Keratinocyte (primary cell): ENCODE data around the gene ERBB4. TPM values are rescaled to one million over a fixed set of nuclear protein-coding genes. Genes with fewer than 3 reads are reported as not detected.

Experiments
- DNase-seq: peaks from one replicate; pipeline ENCODE4 v3.0.0-alpha.2; 2011; ENCODE audit warnings: low read depth, missing footprints, low spot score
- FAIRE-seq: peaks from 2 replicates; lab custom pipeline; 2011; peaks lifted over from hg19 to GRCh38; lab: Jason Lieb, UNC
- H2AFZ ChIP-seq: 2 replicates; pipeline ENCODE4 v1.6.0; 2012; ENCODE audit warnings: low read length, control low read depth, inconsistent platforms; ENCODE audit not compliant: control insufficient read depth
- H3K27ac ChIP-seq: 2 replicates; pipeline ENCODE4 v1.5.1; 2011; ENCODE audit warnings: low read length; ENCODE audit not compliant: control insufficient read depth, insufficient read depth
- H3K27me3 ChIP-seq: 3 replicates; pipeline ENCODE4 v1.6.0; 2011; ENCODE audit warnings: low read length; ENCODE audit not compliant: control insufficient read depth, insufficient read depth; ENCODE audit errors: extremely low read depth
- H3K36me3 ChIP-seq, 2 experiments: 2 replicates in 1 of 2; 3 replicates in 1 of 2; pipeline ENCODE4 v1.5.1; 2011; ENCODE audit warnings: low read length in 2 of 2, mild to moderate bottlenecking in 1 of 2; ENCODE audit not compliant: control insufficient read depth in 2 of 2, insufficient read depth in 2 of 2; ENCODE audit errors: extremely low read depth in 1 of 2
- H3K4me1 ChIP-seq: 3 replicates; pipeline ENCODE4 v1.5.1; 2011; ENCODE audit warnings: low read length; ENCODE audit not compliant: control insufficient read depth, insufficient read depth; ENCODE audit errors: extremely low read depth
- H3K4me2 ChIP-seq: 3 replicates; pipeline ENCODE4 v1.6.0; 2011; ENCODE audit warnings: low read depth, low read length; ENCODE audit not compliant: control insufficient read depth, insufficient read depth; ENCODE audit errors: extremely low read depth
- H3K4me3 ChIP-seq, 3 experiments: fragments of 200-600 bp in 1 of 3; sonication (generic) in 1 of 3; 2 replicates in 2 of 3; 3 replicates in 1 of 3; pipeline ENCODE4 v1.5.1; 2011 to 2016; ENCODE audit warnings: low read length in 3 of 3, mild to moderate bottlenecking in 3 of 3, control low read depth in 2 of 3, inconsistent platforms in 1 of 3, low read depth in 1 of 3, mixed read lengths in 1 of 3, mixed run types in 1 of 3, moderate library complexity in 1 of 3; ENCODE audit not compliant: control insufficient read depth in 2 of 3, insufficient read depth in 2 of 3; ENCODE audit errors: extremely low read depth in 1 of 3
- H3K79me2 ChIP-seq: 2 replicates; pipeline ENCODE4 v1.6.0; 2012; ENCODE audit warnings: low read length; ENCODE audit not compliant: control insufficient read depth, insufficient read depth
- H3K9ac ChIP-seq: 3 replicates; pipeline ENCODE4 v1.6.0; 2011; ENCODE audit warnings: low read length; ENCODE audit not compliant: control insufficient read depth, insufficient read depth; ENCODE audit errors: extremely low read depth
- H3K9me1 ChIP-seq: 3 replicates; pipeline ENCODE4 v1.6.0; 2011; ENCODE audit warnings: low read length; ENCODE audit not compliant: control insufficient read depth, insufficient read depth; ENCODE audit errors: extremely low read depth
- H3K9me3 ChIP-seq: 2 replicates; pipeline ENCODE4 v1.5.1; 2012; ENCODE audit warnings: low read depth, low read length; ENCODE audit not compliant: control insufficient read depth
- H4K20me1 ChIP-seq: 3 replicates; pipeline ENCODE4 v1.6.0; 2011; ENCODE audit warnings: low read length; ENCODE audit not compliant: control insufficient read depth, insufficient read depth; ENCODE audit errors: extremely low read depth
- CTCF ChIP-seq, 3 experiments: IDR thresholded peaks in 1 of 3; conservative IDR thresholded peaks in 1 of 3; optimal IDR thresholded peaks in 1 of 3; 2 replicates in 2 of 3; 3 replicates in 1 of 3; pipeline versions ENCODE3 to v1.5.1; 2011; ENCODE audit warnings: low read length in 3 of 3, mild to moderate bottlenecking in 3 of 3, moderate library complexity in 2 of 3, control low read depth in 1 of 3, inconsistent platforms in 1 of 3; ENCODE audit not compliant: insufficient read depth in 2 of 3; ENCODE audit errors: extremely low read depth in 1 of 3
- EZH2 ChIP-seq: IDR thresholded peaks from one replicate; pipeline ENCODE4 v1.6.1; 2012; ENCODE audit warnings: inconsistent platforms, mild to moderate bottlenecking, low read length, moderate library complexity
- dilution Hi-C: fragments of 300-500 bp; cut with MboI; formaldehyde crosslinking; loops from one replicate; pipeline ENCODE4 v1.7.0; 2020; ENCODE audit warnings: low sequenced_read_pairs; ENCODE audit not compliant: extremely low pct_ligation_motif_present
- polyA plus RNA-seq, 5 experiments: library from polyadenylated mRNA; depleted of rRNA in 3 of 5; stranded (reverse) in 3 of 5; stranded (forward) in 1 of 5; unstranded in 1 of 5; fragments of >200 nt; gene quantifications; 1 replicate in 1 of 5; 2 replicates in 3 of 5; 3 replicates in 1 of 5; pipeline versions ENCODE4 v1.2.1 to v1.2.3, GENCODE V29; 2011 to 2012; ENCODE audit warnings: missing spikeins in 2 of 5, low read depth in 1 of 5, low replicate concordance in 1 of 5

ERBB4 gene
- polyA plus RNA-seq, 1 donor (not counting 4 experiments of a cell fraction or from before 2014, with no cell fraction given) = 0.01 TPM

DNA sequence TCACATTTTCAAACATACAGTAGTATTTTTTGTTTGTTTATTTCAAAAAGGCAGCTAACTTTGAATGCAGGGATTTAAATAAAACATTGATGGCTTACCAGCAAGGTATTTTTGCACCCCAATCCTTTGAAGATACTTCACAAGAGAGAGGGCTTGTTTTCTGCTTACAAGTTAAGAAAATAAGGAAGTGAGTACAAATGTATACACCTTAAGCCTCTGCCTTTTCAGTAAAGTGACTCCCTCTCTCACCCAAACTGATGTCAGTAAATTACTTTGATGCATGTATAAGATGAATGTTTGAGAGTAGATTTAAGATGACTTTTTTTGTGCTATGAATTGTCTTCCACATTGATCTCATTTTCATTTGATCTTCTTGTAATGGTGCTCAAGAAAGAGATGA is 1162.2 kb downstream of the ERBB4 start:
- H3K9me3 ChIP-seq = no peaks in the 10 kb centered on the region
- dilution Hi-C loops = no loop called here
- DNase-seq = no peak
- H3K27me3 ChIP-seq = no peaks in the 10 kb centered on the region
- no peaks in the 10 kb centered on the region for H3K79me2 ChIP-seq
- H3K27ac ChIP-seq = no peak overlapping the region
- no peak overlapping the region for H3K4me3 ChIP-seq
- H3K4me1 ChIP-seq = no peaks in the 10 kb centered on the region
- TF ChIP-seq EZH2 (no peak), CTCF (optimal IDR thresholded peaks at IDR 0.05 in 1 of 3, IDR thresholded peaks at IDR 0.05 in 1 of 3, conservative IDR thresholded peaks at IDR 0.05 in 1 of 3; ENCODE audit: extremely low read depth in 1 of 3, insufficient read depth in 2 of 3, low read length in 3 of 3) (no peak)
- no peak overlapping the region for H2AFZ ChIP-seq
- no peaks in the 10 kb centered on the region for H4K20me1 ChIP-seq
- no peaks in the 10 kb centered on the region for H3K36me3 ChIP-seq
- no peaks in the 10 kb centered on the region for H3K9me1 ChIP-seq
- no peak for FAIRE-seq
- H3K9ac ChIP-seq = no peak overlapping the region
- H3K4me2 ChIP-seq = no peak overlapping the region

- Histone ChIP-seq H3K4me2 (no peak overlapping the region), H3K36me3 (no peaks in the 10 kb centered on the region), H3K9me3 (no peaks in the 10 kb centered on the region), H3K27ac (no peak overlapping the region), H3K79me2 (no peaks in the 10 kb centered on the region), H3K4me1 (no peaks in the 10 kb centered on the region), H4K20me1 (no peaks in the 10 kb centered on the region), H2AFZ (no peak overlapping the region), H3K4me3 (no peak overlapping the region), H3K9ac (no peak overlapping the region), H3K27me3 (no peaks in the 10 kb centered on the region), H3K9me1 (no peaks in the 10 kb centered on the region)
- dilution Hi-C loops = no loop called here
- TF ChIP-seq CTCF (optimal IDR thresholded peaks at IDR 0.05 in 1 of 3, IDR thresholded peaks at IDR 0.05 in 1 of 3, conservative IDR thresholded peaks at IDR 0.05 in 1 of 3; ENCODE audit: extremely low read depth in 1 of 3, insufficient read depth in 2 of 3, low read length in 3 of 3) (no peak), EZH2 (no peak)
- DNase-seq (no peak), FAIRE-seq (no peak)
Measured at GRCh38 chr2:211373203-211373602, 1165.4 kb downstream of the ERBB4 start.
